Measurements from ENCODE around the gene KLF8.
"Not testable (repeated sequence)": the region's sequence is repeated elsewhere in the genome, so short reads cannot be mapped to it uniquely, and the experiment has no call there.

Gene KLF8

GRCh38 chrX:56232221-56233082 lies at the start of gene KLF8:
Gene KLF8 (plus strand): TSS chrX:56232356. CDS start chrX:56233335, 979 bp downstream.
- DNase-seq: peak in 9 of 51 donors; percentile 0 to 53 (median 4)

- DNase-seq: not testable (repeated sequence)
Observed at GRCh38 chrX:56206945-56207344, 25.2 kb upstream of the KLF8 start.

- no peak for DNase-seq
Observed at GRCh38 chrX:56211701-56212100, 20.5 kb upstream of the KLF8 start.

GRCh38 chrX:56216332-56216731 lies 15.8 kb upstream of the KLF8 start:
- DNase-seq: no peak

- no peak for DNase-seq
Observed at GRCh38 chrX:56219700-56220099, 12.5 kb upstream of the KLF8 start.

- no peak for DNase-seq
Observed at GRCh38 chrX:56221101-56221500, 11.1 kb upstream of the KLF8 start.

- DNase-seq: no peak
Observed at GRCh38 chrX:56222473-56223000, 9.6 kb upstream of the KLF8 start.

GRCh38 chrX:56226980-56227379 lies 5.2 kb upstream of the KLF8 start:
- no peak for DNase-seq

GRCh38 chrX:56228914-56229313 lies 3.2 kb upstream of the KLF8 start:
- no peak for DNase-seq

GRCh38 chrX:56231537-56232090 lies 542 bp upstream of the KLF8 start:
- DNase-seq: peak in 4 of 51 donors; percentile 0 to 33 (median 1)

GRCh38 chrX:56233100-56233499 lies 944 bp downstream of the KLF8 start:
- DNase-seq: peak in 4 of 51 donors; percentile 0 to 47 (median 9)

- DNase-seq: peak in 6 of 51 donors; percentile 0 to 47 (median 2)
Observed at GRCh38 chrX:56233682-56234081, 1.5 kb downstream of the KLF8 start.

- peak in 17 of 51 donors; percentile 0 to 48 (median 6) for DNase-seq
Observed at GRCh38 chrX:56248492-56248891, 16.3 kb downstream of the KLF8 start.

- DNase-seq: no peak
Observed at GRCh38 chrX:56253832-56254703, 21.9 kb downstream of the KLF8 start.

- no peak for DNase-seq
Observed at GRCh38 chrX:56268888-56269287, 36.7 kb downstream of the KLF8 start.

- no peak for DNase-seq
Observed at GRCh38 chrX:56278692-56279091, 46.5 kb downstream of the KLF8 start.

GRCh38 chrX:56279863-56280262 lies 47.7 kb downstream of the KLF8 start:
- DNase-seq: no peak

GRCh38 chrX:56281789-56282188 lies 49.6 kb downstream of the KLF8 start:
- peak in 1 of 51 donors; percentile 0 for DNase-seq

- no peak for DNase-seq
Observed at GRCh38 chrX:56284269-56284668, 52.1 kb downstream of the KLF8 start.

- DNase-seq: no peak
Observed at GRCh38 chrX:56288608-56289007, 56.5 kb downstream of the KLF8 start.

GRCh38 chrX:56289449-56289848 lies 57.3 kb downstream of the KLF8 start:
- no peak for DNase-seq

GRCh38 chrX:56308726-56309125 lies 76.6 kb downstream of the KLF8 start:
- no peak for DNase-seq
